ENCODE results near the gene MIR17HG. TPM values are rescaled to one million over a fixed set of nuclear protein-coding genes. Genes with fewer than 3 reads are reported as not detected.

The MIR17HG gene
- total RNA-seq, 4 donors from 2014 or later, result 2.2 to 12.1 (median 6.4) TPM

DNA sequence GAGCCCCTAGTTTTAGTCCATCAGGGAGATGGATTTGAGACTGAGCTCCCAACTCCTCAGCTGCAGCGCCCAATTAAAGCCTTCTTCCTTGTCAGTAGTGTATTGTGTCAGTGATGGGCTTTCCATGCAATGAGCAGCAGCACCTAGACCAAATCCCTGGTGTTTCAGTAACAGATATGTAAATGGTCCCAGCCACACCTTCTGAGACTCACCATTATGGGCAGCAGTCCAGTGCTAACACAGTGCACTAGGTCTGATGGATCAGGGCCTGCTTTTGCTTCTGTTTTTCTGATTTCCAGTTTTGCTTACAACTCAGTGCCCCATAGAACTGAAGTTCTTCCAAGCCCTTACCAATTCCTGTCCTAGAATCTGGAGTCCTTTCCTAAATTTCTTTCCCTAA, 41.8 kb upstream of the MIR17HG start:
- no peak overlapping the region for H3K4me3 ChIP-seq (replicated peaks in 1 of 3)
- H3K4me1 ChIP-seq, result no peaks in the 10 kb centered on the region
- DNase-seq, result no peak
- H3K27ac ChIP-seq, result no peak overlapping the region
- no peaks in the 10 kb centered on the region for H3K27me3 ChIP-seq
- WGBS, 2 donors, result 94 to 96% methylated on average over 1 of the region's 1 CpG
- H3K9me3 ChIP-seq, result no peaks in the 10 kb centered on the region
- no peaks in the 10 kb centered on the region for H3K36me3 ChIP-seq
- intact Hi-C loops (cut with DNase I), result no loop called here
- no peak for TF ChIP-seq POLR2A (IDR thresholded peaks at IDR 0.05)
- TF ChIP-seq, protein P1, sequence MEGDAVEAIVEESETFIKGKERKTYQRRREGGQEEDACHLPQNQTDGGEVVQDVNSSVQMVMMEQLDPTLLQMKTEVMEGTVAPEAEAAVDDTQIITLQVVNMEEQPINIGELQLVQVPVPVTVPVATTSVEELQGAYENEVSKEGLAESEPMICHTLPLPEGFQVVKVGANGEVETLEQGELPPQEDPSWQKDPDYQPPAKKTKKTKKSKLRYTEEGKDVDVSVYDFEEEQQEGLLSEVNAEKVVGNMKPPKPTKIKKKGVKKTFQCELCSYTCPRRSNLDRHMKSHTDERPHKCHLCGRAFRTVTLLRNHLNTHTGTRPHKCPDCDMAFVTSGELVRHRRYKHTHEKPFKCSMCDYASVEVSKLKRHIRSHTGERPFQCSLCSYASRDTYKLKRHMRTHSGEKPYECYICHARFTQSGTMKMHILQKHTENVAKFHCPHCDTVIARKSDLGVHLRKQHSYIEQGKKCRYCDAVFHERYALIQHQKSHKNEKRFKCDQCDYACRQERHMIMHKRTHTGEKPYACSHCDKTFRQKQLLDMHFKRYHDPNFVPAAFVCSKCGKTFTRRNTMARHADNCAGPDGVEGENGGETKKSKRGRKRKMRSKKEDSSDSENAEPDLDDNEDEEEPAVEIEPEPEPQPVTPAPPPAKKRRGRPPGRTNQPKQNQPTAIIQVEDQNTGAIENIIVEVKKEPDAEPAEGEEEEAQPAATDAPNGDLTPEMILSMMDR (IDR thresholded peaks at IDR 0.05), result no peak

DNA sequence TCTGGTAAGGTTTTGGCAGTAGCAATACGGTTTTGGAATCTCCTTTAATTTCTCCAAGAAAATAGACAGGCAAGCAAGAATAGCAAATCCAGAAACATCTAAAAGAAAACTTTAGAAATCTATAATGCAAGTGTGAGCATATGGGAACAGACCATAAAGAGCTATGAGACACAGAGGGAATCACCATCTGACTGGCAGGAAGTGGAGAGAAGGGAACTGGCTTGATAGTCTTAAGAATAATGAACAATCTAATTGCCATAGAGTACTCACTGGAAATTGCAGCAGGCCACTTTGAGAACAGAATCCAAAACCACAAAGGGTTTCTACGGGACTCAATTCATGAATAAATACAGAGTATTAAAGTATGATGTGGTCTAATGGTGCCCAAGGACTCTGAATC, 39.6 kb upstream of the MIR17HG start:
- no peaks in the 10 kb centered on the region for H3K27me3 ChIP-seq
- no peaks in the 10 kb centered on the region for H3K36me3 ChIP-seq
- H3K4me3 ChIP-seq (replicated peaks in 1 of 3), result no peak overlapping the region
- no peak overlapping the region for H3K27ac ChIP-seq
- no peaks in the 10 kb centered on the region for H3K4me1 ChIP-seq
- 89 to 91% methylated on average over 2 of the region's 2 CpGs for WGBS, 2 donors
- H3K9me3 ChIP-seq, result no peaks in the 10 kb centered on the region
- TF ChIP-seq POLR2A (IDR thresholded peaks at IDR 0.05), result no peak
- TF ChIP-seq, protein P1 (IDR thresholded peaks at IDR 0.05), result no peak
- no peak for DNase-seq
- intact Hi-C loops (cut with DNase I), result no loop called here

DNA sequence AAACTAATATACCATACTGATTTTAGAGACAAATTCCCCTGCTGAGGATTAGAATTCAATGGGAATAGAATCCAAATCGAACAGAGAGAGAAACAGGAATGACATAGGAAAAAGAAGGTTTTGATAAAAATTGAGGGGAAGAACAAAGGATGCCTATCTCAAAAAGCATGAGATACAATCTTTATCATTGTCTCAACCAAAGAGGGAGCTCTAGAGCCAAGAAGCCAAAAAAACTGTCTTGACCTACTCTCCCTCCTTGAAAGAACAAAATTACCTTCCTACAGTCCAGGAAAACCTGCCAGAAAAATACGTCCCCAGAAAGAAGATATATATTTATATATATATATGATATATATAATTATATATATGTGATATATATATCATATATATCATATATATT, 39.2 kb upstream of the MIR17HG start:
- Histone ChIP-seq H3K36me3 (no peaks in the 10 kb centered on the region), H3K27ac (no peak overlapping the region), H3K27me3 (no peaks in the 10 kb centered on the region), H3K4me3 (replicated peaks in 1 of 3) (no peak overlapping the region), H3K4me1 (no peaks in the 10 kb centered on the region), H3K9me3 (no peaks in the 10 kb centered on the region)
- no peak for DNase-seq
- intact Hi-C loops (cut with DNase I), result no loop called here
- 54 to 76% methylated on average over 2 of the region's 2 CpGs for whole genome bisulfite sequencing, 2 donors
- TF ChIP-seq, protein P1 (IDR thresholded peaks at IDR 0.05), result no peak
- no peak for TF ChIP-seq POLR2A (IDR thresholded peaks at IDR 0.05)

DNA sequence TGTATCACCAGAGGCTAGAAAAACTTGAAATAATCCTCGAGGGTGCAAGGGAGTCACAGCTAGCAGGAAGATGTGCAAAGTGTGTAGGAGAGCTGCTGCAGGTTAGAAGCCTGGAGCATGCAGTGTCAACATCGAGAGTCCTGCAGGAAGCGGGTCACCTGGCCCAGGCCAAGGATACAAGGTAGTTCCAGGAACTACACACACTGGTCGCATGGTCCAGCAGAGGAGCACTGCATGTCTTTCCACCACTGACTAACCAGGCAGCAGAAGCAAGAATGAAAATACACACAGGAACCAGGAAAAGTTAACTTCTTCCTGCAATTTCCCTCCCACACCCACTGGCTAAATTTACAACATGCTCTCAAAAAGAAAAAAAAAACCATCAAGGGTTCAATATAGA, 36.0 kb upstream of the MIR17HG start:
- Histone ChIP-seq H3K9me3 (no peaks in the 10 kb centered on the region), H3K4me1 (no peaks in the 10 kb centered on the region), H3K27me3 (no peaks in the 10 kb centered on the region), H3K27ac (no peak overlapping the region), H3K36me3 (no peaks in the 10 kb centered on the region), H3K4me3 (replicated peaks in 1 of 3) (no peak overlapping the region)
- WGBS, 2 donors, result 62 to 80% methylated on average over 4 of the region's 4 CpGs
- intact Hi-C loops (cut with DNase I), result no loop called here
- DNase-seq, result no peak
- TF ChIP-seq, protein P1 (IDR thresholded peaks at IDR 0.05), result no peak
- TF ChIP-seq POLR2A (IDR thresholded peaks at IDR 0.05), result no peak

DNA sequence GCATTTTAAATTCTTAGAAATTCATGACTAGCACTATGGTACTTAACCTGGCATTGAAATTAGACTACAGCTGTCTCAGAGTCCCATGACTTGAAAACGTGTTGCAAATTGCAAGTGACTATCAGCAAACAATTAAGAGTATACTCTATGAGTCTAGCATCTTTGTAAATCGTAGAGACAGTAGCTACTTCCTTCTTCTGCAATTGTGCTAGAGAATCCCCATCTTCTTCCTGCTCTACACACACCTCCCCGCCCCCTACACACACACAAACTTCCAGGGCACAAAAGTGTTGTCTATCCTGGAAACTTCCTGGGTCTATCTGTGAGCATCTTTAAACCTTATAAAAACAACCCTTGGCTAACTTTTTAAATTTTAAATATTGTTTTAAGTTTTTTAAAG, 35.2 kb upstream of the MIR17HG start:
- intact Hi-C loops (cut with DNase I), result no loop called here
- 58 to 75% methylated on average over 3 of the region's 3 CpGs for WGBS, 2 donors
- no peaks in the 10 kb centered on the region for H3K27me3 ChIP-seq

More for the DNA sequence above, 35.2 kb upstream of the MIR17HG start:
- TF ChIP-seq, protein P1 (IDR thresholded peaks at IDR 0.05), result no peak
- no peak for TF ChIP-seq POLR2A (IDR thresholded peaks at IDR 0.05)
- Histone ChIP-seq H3K9me3 (no peaks in the 10 kb centered on the region), H3K27ac (no peak overlapping the region), H3K4me1 (no peaks in the 10 kb centered on the region), H3K36me3 (no peaks in the 10 kb centered on the region), H3K4me3 (replicated peaks in 1 of 3) (no peak overlapping the region)
- no peak for DNase-seq

Measured in thyroid gland (tissue), 4 donors.